PC-3 (cell line): ENCODE data around the gene SUMO2. TPM values are rescaled to one million over a fixed set of nuclear protein-coding genes. Genes with fewer than 3 reads are reported as not detected.

Source experiments
- ATAC-seq: fragments of 200-7000 bp; cut with Tn5 transposase; 2 replicates; pipeline ENCODE4 v1.9.1; 2020; ENCODE audit warnings: mild to moderate bottlenecking, moderate library complexity
- BruUV-seq: library from RNA; stranded (reverse); fragments of 400-500 nt; replicated peaks from 2 replicates; lab custom pipeline; 2021; lab: Mats Ljungman, UMichigan
- CTCF ChIA-PET: fragments of 300-600 bp; sonication (Branson Sonifier 250); formaldehyde crosslinking; loops from one replicate; lab custom pipeline; 2022; ENCODE audit warnings: antibody characterized with exemption; lab: Charles Lee
- POLR2A ChIA-PET: fragments of 300-600 bp; sonication (Branson Sonifier 250); formaldehyde crosslinking; loops from one replicate; lab custom pipeline; 2022; ENCODE audit warnings: antibody characterized with exemption; ENCODE audit not compliant: unreplicated experiment; lab: Charles Lee
- DNase-seq: peaks from one replicate; pipeline ENCODE4 v3.0.0-alpha.2; 2015
- H2AFZ ChIP-seq: fragments of 300-600 bp; sonication (generic); 2 replicates; pipeline ENCODE4 v1.6.0; 2016; ENCODE audit warnings: antibody characterized with exemption, low read length
- H3F3A ChIP-seq: fragments of 300-600 bp; sonication (generic); one replicate; pipeline ENCODE4 v1.6.0; 2017; ENCODE audit warnings: antibody characterized with exemption, low read length, control low read depth, mild to moderate bottlenecking; ENCODE audit not compliant: unreplicated experiment
- H3K27ac ChIP-seq: fragments of 300-600 bp; sonication (generic); 2 replicates; pipeline ENCODE4 v1.5.1; 2016; ENCODE audit warnings: mild to moderate bottlenecking, low read length
- H3K27me3 ChIP-seq: fragments of 300-600 bp; sonication (generic); 2 replicates; pipeline ENCODE4 v1.6.1; 2016; ENCODE audit warnings: low read length, mixed read lengths
- H3K36me3 ChIP-seq: fragments of 300-600 bp; sonication (generic); 2 replicates; pipeline ENCODE4 v1.6.1; 2016; ENCODE audit warnings: low read depth, mixed run types, low read length, mixed read lengths
- H3K4me1 ChIP-seq: fragments of 300-600 bp; sonication (generic); 2 replicates; pipeline ENCODE4 v1.5.1; 2016; ENCODE audit warnings: low read length; ENCODE audit not compliant: insufficient read depth
- H3K4me2 ChIP-seq: fragments of 300-600 bp; sonication (generic); 2 replicates; pipeline ENCODE4 v1.6.0; 2016; ENCODE audit warnings: low read length
- H3K4me3 ChIP-seq: fragments of 300-600 bp; sonication (generic); 2 replicates; pipeline ENCODE4 v1.5.1; 2016; ENCODE audit warnings: mild to moderate bottlenecking, low read length, mixed read lengths
- H3K79me2 ChIP-seq: fragments of 300-600 bp; sonication (generic); 2 replicates; pipeline ENCODE4 v1.6.1; 2017; ENCODE audit warnings: low read length, mixed read lengths
- H3K9ac ChIP-seq: fragments of 300-600 bp; sonication (generic); 2 replicates; pipeline ENCODE4 v1.6.0; 2016; ENCODE audit warnings: mild to moderate bottlenecking, low read length
- H3K9me2 ChIP-seq: fragments of 300-600 bp; sonication (generic); replicated peaks from 2 replicates; pipeline ENCODE4 v1.6.1; 2016; ENCODE audit warnings: mixed run types, low read length, mixed read lengths
- H3K9me3 ChIP-seq: fragments of 300-600 bp; sonication (generic); 2 replicates; pipeline ENCODE4 v1.6.1; 2016; ENCODE audit warnings: low read length, mixed read lengths
- H4K20me1 ChIP-seq: fragments of 300-600 bp; sonication (generic); 2 replicates; pipeline ENCODE4 v1.6.1; 2016; ENCODE audit warnings: low read length, mixed read lengths
- CTCF ChIP-seq: fragments of 300-600 bp; sonication (generic); conservative IDR thresholded peaks from 2 replicates; pipeline ENCODE4 v1.5.1; 2017; ENCODE audit warnings: antibody characterized with exemption, low read depth, mild to moderate bottlenecking, low read length
- EZH2 ChIP-seq: fragments of 300-600 bp; sonication (generic); IDR thresholded peaks from one replicate; pipeline ENCODE4 v1.6.1; 2017; ENCODE audit warnings: antibody characterized with exemption, mild to moderate bottlenecking, low read length; ENCODE audit not compliant: unreplicated experiment
- EZH2phosphoT487 ChIP-seq: fragments of 300-600 bp; sonication (generic); IDR thresholded peaks from 2 replicates; pipeline ENCODE4 v1.6.1; 2018; ENCODE audit warnings: mild to moderate bottlenecking, antibody characterized with exemption, low read length, borderline replicate concordance
- intact Hi-C: fragments of 100-400 bp; cut with micrococcal nuclease; formaldehyde crosslinking; loops from 2 replicates; pipeline ENCODE4 v1.9.0; 2023
- total RNA-seq: library from RNA; depleted of rRNA; stranded (reverse); fragments of >200 nt; gene quantifications from 2 replicates; pipeline ENCODE4 v1.2.3, GENCODE V29; 2014; rRNA removed

SUMO2 gene
- total RNA-seq, 1 experiment from 2014 or later = 282 TPM

- intact Hi-C loops = loop anchor here (10.0 kb wide), 1 partner anchor 296 kb away; no protein-coding TSS in a partner anchor
- Histone ChIP-seq H4K20me1 (no peaks in the 10 kb centered on the region), H3K9me2 (no peaks in the 10 kb centered on the region), H3K27me3 (no peaks in the 10 kb centered on the region), H3K79me2 (peaks cover 62% of the 10 kb centered on the region), H2AFZ (no peak overlapping the region), H3K4me2 (no peak overlapping the region), H3K27ac (no peak overlapping the region), H3K36me3 (peaks cover 27% of the 10 kb centered on the region; the same call in 1 of the 2 replicates), H3K4me1 (peaks cover 16% of the 10 kb centered on the region), H3K4me3 (no peak overlapping the region), H3F3A (peaks cover 3% of the 10 kb centered on the region), H3K9me3 (no peaks in the 10 kb centered on the region), H3K9ac (no peak overlapping the region)
- POLR2A ChIA-PET = interaction anchor here (0.6 kb wide), 1 partner anchor 30 kb away, joined by 4 read pairs; no protein-coding TSS in a partner anchor
- no peak for ATAC-seq
- BruUV-seq = no TSS peak
- CTCF ChIA-PET = interaction anchor here (0.6 kb wide), 1 partner anchor 12 kb away, joined by 3 read pairs; no protein-coding TSS in a partner anchor
- TF ChIP-seq EZH2phosphoT487 (no peak), CTCF (no peak), EZH2 (no peak)
- DNase-seq = no peak
These were observed 64.5 kb downstream of the SUMO2 start for GRCh38 chr17:75118307-75118706.

- TF ChIP-seq CTCF (no peak), EZH2 (no peak), EZH2phosphoT487 (no peak)
- no peak overlapping the region for H3K4me3 ChIP-seq
- H3K79me2 ChIP-seq = peaks cover 62% of the 10 kb centered on the region
- BruUV-seq = no TSS peak
- no peak overlapping the region for H3K9ac ChIP-seq
- ChIA-PET CTCF (no interaction called here), POLR2A (interaction anchor here (0.6 kb wide), 1 partner anchor 155 kb away, joined by 3 read pairs; no protein-coding TSS in a partner anchor)
- H3K36me3 ChIP-seq = peaks cover 27% of the 10 kb centered on the region; the same call in 1 of the 2 replicates
- no peak for DNase-seq
- H3K4me2 ChIP-seq = no peak overlapping the region
- no peak for ATAC-seq
- no peak overlapping the region for H2AFZ ChIP-seq
- peaks cover 21% of the 10 kb centered on the region for H3K4me1 ChIP-seq
- intact Hi-C loops = loop anchor here (10.0 kb wide), 1 partner anchor 298 kb away; no protein-coding TSS in a partner anchor
- H3K9me3 ChIP-seq = no peaks in the 10 kb centered on the region
- peaks cover 1% of the 10 kb centered on the region for H3F3A ChIP-seq
- H3K9me2 ChIP-seq = no peaks in the 10 kb centered on the region
- no peak overlapping the region for H3K27ac ChIP-seq
- H3K27me3 ChIP-seq = no peaks in the 10 kb centered on the region
- no peaks in the 10 kb centered on the region for H4K20me1 ChIP-seq
These were observed 66.0 kb downstream of the SUMO2 start for GRCh38 chr17:75116737-75117136.

Other genes with a start within 250 kb of the SUMO2 start
- not detected in 2 replicates for gene OTOP3, start 247.1 kb downstream of the SUMO2 start, total RNA-seq
- 40.6 and 51.0 TPM in 2 replicates for gene HID1, start 210.2 kb downstream of the SUMO2 start, total RNA-seq
- 35.8 and 50.9 TPM in 2 replicates for gene CDR2L, start 195.3 kb downstream of the SUMO2 start, total RNA-seq
- 151 and 195 TPM in 2 replicates for gene MRPL58, start 170.3 kb downstream of the SUMO2 start, total RNA-seq
- gene ATP5PD, start 136.0 kb downstream of the SUMO2 start, total RNA-seq = 361 and 374 TPM in 2 replicates
- 23.8 and 28.0 TPM in 2 replicates for gene KCTD2, start 135.7 kb downstream of the SUMO2 start, total RNA-seq
- 1.2 and 1.6 TPM in 2 replicates for gene SLC16A5, start 95.0 kb downstream of the SUMO2 start, total RNA-seq
- 17.0 and 17.3 TPM in 2 replicates for gene ARMC7, start 73.0 kb downstream of the SUMO2 start, total RNA-seq
- gene NT5C, start 51.2 kb downstream of the SUMO2 start, total RNA-seq = 116 and 131 TPM in 2 replicates
- 674 and 705 TPM in 2 replicates for gene JPT1, start 28.4 kb downstream of the SUMO2 start, total RNA-seq
- 91.5 and 95.6 TPM in 2 replicates for gene NUP85, start 22.7 kb upstream of the SUMO2 start, total RNA-seq
- gene GGA3, start 78.6 kb upstream of the SUMO2 start, total RNA-seq = 38.8 and 40.1 TPM in 2 replicates
- 112 and 144 TPM in 2 replicates for gene MRPS7, start 78.9 kb upstream of the SUMO2 start, total RNA-seq
- gene MIF4GD, start 88.3 kb upstream of the SUMO2 start, total RNA-seq = 30.8 and 42.3 TPM in 2 replicates
- 75.0 and 76.9 TPM in 2 replicates for gene SLC25A19, start 106.5 kb upstream of the SUMO2 start, total RNA-seq
- 224 and 282 TPM in 2 replicates for gene GRB2, start 222.7 kb upstream of the SUMO2 start, total RNA-seq